Spleen (tissue), 11 donors: ENCODE measurements around the gene ST6GAL1. TPM values are rescaled to one million over a fixed set of nuclear protein-coding genes. Genes with fewer than 3 reads are reported as not detected.

Experiments
- DNase-seq: peaks from one replicate; pipeline ENCODE4 v3.0.0-alpha.2; 2020
- H3K27ac ChIP-seq, 8 donors: fragments of 200-600 bp; sonication (generic) in 7 of 8; 1 replicate in 4 of 8; 2 replicates in 4 of 8; pipeline versions ENCODE4 v1.5.0 to v1.8.0; 2016 to 2021; ENCODE audit warnings: inconsistent platforms in 4 of 8, mild to moderate bottlenecking in 4 of 8, moderate library complexity in 1 of 8
- H3K27me3 ChIP-seq, 7 donors: fragments of 200-600 bp; sonication (generic) in 6 of 7; replicated peaks in 1 of 7; 1 replicate in 4 of 7; 2 replicates in 3 of 7; pipeline versions ENCODE4 v1.5.0 to v1.8.0; 2016 to 2021; ENCODE audit warnings: inconsistent platforms in 3 of 7, mild to moderate bottlenecking in 1 of 7
- H3K36me3 ChIP-seq, 6 donors: fragments of 200-600 bp; sonication (generic) in 5 of 6; 1 replicate in 4 of 6; 2 replicates in 2 of 6; pipeline versions ENCODE4 v1.5.0 to v1.8.0; 2016 to 2021; ENCODE audit warnings: inconsistent platforms in 2 of 6
- H3K4me1 ChIP-seq, 6 donors: fragments of 200-600 bp; sonication (generic) in 5 of 6; 1 replicate in 3 of 6; 2 replicates in 3 of 6; pipeline versions ENCODE4 v1.5.0 to v1.8.0; 2016 to 2021; ENCODE audit warnings: inconsistent platforms in 3 of 6
- H3K4me3 ChIP-seq, 8 donors: fragments of 200-600 bp; sonication (generic) in 7 of 8; 1 replicate in 4 of 8; 2 replicates in 4 of 8; pipeline versions ENCODE4 v1.5.0 to v1.8.0; 2016 to 2021; ENCODE audit warnings: inconsistent platforms in 4 of 8, mild to moderate bottlenecking in 4 of 8, moderate library complexity in 2 of 8
- H3K9me3 ChIP-seq, 8 donors: fragments of 200-600 bp; sonication (generic) in 7 of 8; 1 replicate in 4 of 8; 2 replicates in 4 of 8; pipeline versions ENCODE4 v1.5.0 to v1.8.0; 2016 to 2021; ENCODE audit warnings: inconsistent platforms in 4 of 8
- CTCF ChIP-seq, 11 experiments: fragments of 200-600 bp in 7 of 11; fragments of 450-650 bp in 4 of 11; sonication (generic) in 4 of 11; IDR thresholded peaks in 8 of 11; conservative IDR thresholded peaks in 3 of 11; 1 replicate in 7 of 11; 2 replicates in 4 of 11; pipeline versions ENCODE4 v1.4.0 to v1.8.0; 2016 to 2021; ENCODE audit warnings: antibody characterized with exemption in 11 of 11, inconsistent platforms in 4 of 11, mild to moderate bottlenecking in 1 of 11
- POLR2A ChIP-seq, 3 donors: fragments of 450-650 bp; IDR thresholded peaks; one replicate each; pipeline ENCODE4 v1.5.1; 2017; ENCODE audit warnings: antibody characterized with exemption in 3 of 3, mild to moderate bottlenecking in 1 of 3
- POLR2AphosphoS5 ChIP-seq, 3 donors: sonication (generic); formaldehyde crosslinking; IDR thresholded peaks; one replicate each; pipeline ENCODE4 v1.5.1; 2017; ENCODE audit warnings: antibody characterized with exemption in 3 of 3
- WGBS, 5 donors: extraction: QIAGEN DNeasy Blood & Tissue Kit in 3 of 5; methylation state at CpG; one replicate each; pipeline versions ENCODE4 v1.1.5 to v1.1.7; 2013 to 2018; 5-methylcytosine and 5-hydroxymethylcytosine counted together
- intact Hi-C: fragments of 100-400 bp; cut with DNase I; formaldehyde crosslinking; loops from one replicate; pipeline ENCODE4 v1.15.0; 2023; ENCODE audit warnings: low total_unique reads
- polyA plus RNA-seq, 3 donors: library from polyadenylated mRNA; stranded (reverse); fragments of 200-250 nt; gene quantifications; one replicate each; pipeline ENCODE4 v1.2.1, GENCODE V29; 2013
- total RNA-seq, 7 donors: library from RNA; depleted of rRNA in 3 of 7; stranded (reverse); fragments of >200 nt in 3 of 7; fragmentation: NEBNext Ultra II Directional in 4 of 7; extraction: Animal tissue kit (Norgen Biotek cat#: 25700) in 4 of 7; gene quantifications; one replicate each; pipeline versions ENCODE4 v1.1.0 to v1.2.1, GENCODE V29; 2016 to 2021
- donor health status: healthy with polysubstance abuse.
- donor health status: DM: no; HTN: no; CAD: no; lungs with moderate emphysema.
- donor health status: DM: no; HTN: no; CAD: no.
- donor health status: Bipolar disorder and iron deficiency.
- donor health status: healthy.
- donor health status: DM: no; HTN: no; CAD: no.
- donor health status: DM: yes; HTN: yes; CAD: no.

Gene ST6GAL1
- total and polyA plus RNA-seq, 10 donors, result 46.7 to 247 (median 187) TPM

- Histone ChIP-seq H3K9me3 (no peaks in the 10 kb centered on the region), H3K36me3 (peaks cover 5 to 97% (median 49%) of the 10 kb centered on the region in 6 donors), H3K27me3 (no peaks in the 10 kb centered on the region), H3K4me3 (no peak overlapping the region), H3K27ac (peak overlapping the region in 1 of 8 donors; percentile 86), H3K4me1 (peaks cover 3 to 85% (median 24%) of the 10 kb centered on the region in 6 donors)
- WGBS, 5 donors, result 88 to 95% (median 90%) methylated on average over 7 of the region's 7 CpGs
- TF ChIP-seq POLR2A (IDR thresholded peaks at IDR 0.05) (no peak), CTCF (IDR thresholded peaks at IDR 0.05 in 8 of 11, conservative IDR thresholded peaks at IDR 0.05 in 3 of 11) (no peak), POLR2AphosphoS5 (IDR thresholded peaks at IDR 0.05) (peak in 1 of 3 donors; percentile 11)
- intact Hi-C loops, result no loop called here
- DNase-seq, result no peak
These were observed 139.7 kb downstream of the ST6GAL1 start for GRCh38 chr3:187069857-187070516.

- no peak for DNase-seq
- H3K9me3 ChIP-seq, result no peaks in the 10 kb centered on the region
- no peaks in the 10 kb centered on the region for H3K27me3 ChIP-seq
- WGBS, 5 donors, result 63 to 86% (median 73%) methylated on average over 3 of the region's 3 CpGs
- peaks cover 5 to 99% (median 66%) of the 10 kb centered on the region in 6 donors for H3K36me3 ChIP-seq
- peaks cover 3 to 64% (median 13%) of the 10 kb centered on the region in 6 donors for H3K4me1 ChIP-seq
- no peak overlapping the region for H3K4me3 ChIP-seq
- peak overlapping the region in 6 of 8 donors; percentile 2 to 82 (median 50) for H3K27ac ChIP-seq
- no peak for TF ChIP-seq CTCF (IDR thresholded peaks at IDR 0.05 in 8 of 11, conservative IDR thresholded peaks at IDR 0.05 in 3 of 11)
- TF ChIP-seq POLR2AphosphoS5 (IDR thresholded peaks at IDR 0.05), result no peak
- TF ChIP-seq POLR2A (IDR thresholded peaks at IDR 0.05), result no peak
- intact Hi-C loops, result no loop called here
These were observed 141.8 kb downstream of the ST6GAL1 start for GRCh38 chr3:187072102-187072501.

- Histone ChIP-seq H3K9me3 (no peaks in the 10 kb centered on the region), H3K27ac (peak overlapping the region in 6 of 8 donors; percentile 38 to 82 (median 50)), H3K4me3 (no peak overlapping the region), H3K4me1 (peaks cover 3 to 60% (median 13%) of the 10 kb centered on the region in 6 donors), H3K36me3 (peaks cover 5 to 99% (median 70%) of the 10 kb centered on the region in 6 donors), H3K27me3 (no peaks in the 10 kb centered on the region)
- intact Hi-C loops, result no loop called here
- peak in 1 of 3 donors; percentile 33 for TF ChIP-seq POLR2AphosphoS5 (IDR thresholded peaks at IDR 0.05)
- TF ChIP-seq POLR2A (IDR thresholded peaks at IDR 0.05), result no peak
- DNase-seq, result no peak
- 54 to 68% (median 58%) methylated on average over 5 of the region's 5 CpGs for WGBS, 5 donors
These were observed 142.2 kb downstream of the ST6GAL1 start for GRCh38 chr3:187072511-187072910.

- WGBS, 5 donors, result 92 to 97% (median 96%) methylated on average over 5 of the region's 5 CpGs
- Histone ChIP-seq H3K4me1 (peaks cover 3 to 49% (median 12%) of the 10 kb centered on the region in 6 donors), H3K27ac (peak overlapping the region in 3 of 8 donors; percentile 41 to 82 (median 60)), H3K9me3 (no peaks in the 10 kb centered on the region), H3K36me3 (peaks cover 5 to 99% (median 77%) of the 10 kb centered on the region in 6 donors), H3K27me3 (no peaks in the 10 kb centered on the region), H3K4me3 (peak overlapping the region in 1 of 8 donors; percentile 27)
- no peak for DNase-seq
- intact Hi-C loops, result no loop called here
- TF ChIP-seq POLR2A (IDR thresholded peaks at IDR 0.05), result no peak
These were observed 143.3 kb downstream of the ST6GAL1 start for GRCh38 chr3:187073581-187074098.

- no peak for DNase-seq
- Histone ChIP-seq H3K27me3 (no peaks in the 10 kb centered on the region), H3K9me3 (no peaks in the 10 kb centered on the region), H3K27ac (peak overlapping the region in 1 of 8 donors; percentile 82), H3K4me1 (peaks cover 3 to 37% (median 12%) of the 10 kb centered on the region in 6 donors), H3K36me3 (peaks cover 3 to 97% (median 69%) of the 10 kb centered on the region in 6 donors), H3K4me3 (no peak overlapping the region)
- TF ChIP-seq POLR2AphosphoS5 (IDR thresholded peaks at IDR 0.05) (no peak), POLR2A (IDR thresholded peaks at IDR 0.05) (no peak), CTCF (IDR thresholded peaks at IDR 0.05 in 8 of 11, conservative IDR thresholded peaks at IDR 0.05 in 3 of 11) (no peak)
- intact Hi-C loops, result no loop called here
These were observed 144.5 kb downstream of the ST6GAL1 start for GRCh38 chr3:187074846-187075245.
